Mesenteric fat pad (tissue), 1 donor: ENCODE measurements around the gene FRY. TPM values are rescaled to one million over a fixed set of nuclear protein-coding genes. Genes with fewer than 3 reads are reported as not detected.

Source experiments
- DNase-seq: peaks from one replicate; pipeline ENCODE4 v3.0.0-alpha.2; 2020; ENCODE audit warnings: low spot score
- total RNA-seq: library from RNA; stranded (reverse); fragmentation: NEBNext Ultra II Directional; extraction: Animal tissue kit (Norgen Biotek cat#: 25700); gene quantifications from one replicate; pipeline ENCODE4 v1.2.1, GENCODE V29; 2021
- donor health status: DM: yes; HTN: yes; CAD: no.

The FRY gene
- total RNA-seq, 1 donor from 2014 or later: 31.8 TPM

DNA sequence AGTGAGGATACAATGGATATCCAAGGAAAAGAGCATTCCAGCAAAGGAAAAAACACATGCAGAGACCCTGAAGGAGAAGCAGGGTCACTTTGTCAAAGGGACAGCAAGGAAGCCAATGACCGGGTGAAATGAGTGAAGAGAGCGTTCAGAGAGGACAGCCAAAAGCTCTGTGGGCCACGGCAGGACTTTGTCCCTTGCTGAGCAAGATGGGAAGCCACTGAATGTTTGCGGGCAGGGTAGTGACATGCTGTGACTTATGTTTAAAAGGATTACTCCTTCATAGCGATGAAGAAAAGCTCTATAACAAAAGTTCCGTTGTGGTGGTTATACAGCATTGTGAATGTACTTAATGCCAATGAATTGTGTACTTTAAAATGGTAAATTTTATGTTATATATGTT, 267.1 kb downstream of the FRY start:
- no peak for DNase-seq

DNA sequence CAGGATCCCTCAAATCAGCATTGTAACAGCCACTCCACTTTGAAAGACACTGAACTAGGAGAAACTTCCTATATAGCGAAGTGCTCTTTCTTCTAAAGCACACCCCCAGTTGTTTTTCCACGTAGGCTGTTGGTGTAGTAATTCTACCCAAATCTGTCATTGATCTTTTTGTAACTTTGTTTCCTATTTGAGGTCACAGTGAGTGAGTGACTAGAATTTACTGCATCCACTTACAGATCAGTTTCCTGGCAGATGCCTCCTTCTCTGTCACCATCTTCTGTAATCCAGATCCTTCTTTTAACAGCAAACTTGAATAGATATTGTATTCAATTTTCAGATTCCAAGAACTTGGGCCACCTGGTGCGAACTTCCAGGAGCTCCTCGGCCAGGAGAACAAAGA, 268.3 kb downstream of the FRY start:
- no peak for DNase-seq

GRCh38 chr13:32300406-32300805, 268.8 kb downstream of the FRY start:
- no peak for DNase-seq

- DNase-seq: no peak
These were observed 269.3 kb downstream of the FRY start for GRCh38 chr13:32300920-32301319.

- no peak for DNase-seq
These were observed 270.9 kb downstream of the FRY start for GRCh38 chr13:32302461-32302860.

DNA sequence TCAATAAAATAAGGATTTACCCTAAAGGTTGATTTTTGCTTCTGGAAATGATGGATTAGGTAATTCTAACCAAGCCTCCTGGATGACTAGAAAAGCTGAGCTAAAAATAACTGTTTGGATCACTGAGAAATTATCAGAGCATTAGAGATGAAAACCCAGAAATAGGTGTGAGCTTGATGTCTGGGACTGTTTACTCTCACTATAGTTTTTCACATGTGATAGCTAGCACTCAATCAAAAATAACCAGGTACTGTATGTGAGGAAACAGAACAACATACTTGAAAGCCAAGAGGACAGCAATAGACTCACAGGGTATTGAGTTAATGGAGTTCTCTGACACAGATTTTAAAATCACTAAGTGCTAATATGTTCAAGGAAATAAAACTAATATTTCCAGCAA, 274.1 kb downstream of the FRY start:
- DNase-seq: no peak

DNA sequence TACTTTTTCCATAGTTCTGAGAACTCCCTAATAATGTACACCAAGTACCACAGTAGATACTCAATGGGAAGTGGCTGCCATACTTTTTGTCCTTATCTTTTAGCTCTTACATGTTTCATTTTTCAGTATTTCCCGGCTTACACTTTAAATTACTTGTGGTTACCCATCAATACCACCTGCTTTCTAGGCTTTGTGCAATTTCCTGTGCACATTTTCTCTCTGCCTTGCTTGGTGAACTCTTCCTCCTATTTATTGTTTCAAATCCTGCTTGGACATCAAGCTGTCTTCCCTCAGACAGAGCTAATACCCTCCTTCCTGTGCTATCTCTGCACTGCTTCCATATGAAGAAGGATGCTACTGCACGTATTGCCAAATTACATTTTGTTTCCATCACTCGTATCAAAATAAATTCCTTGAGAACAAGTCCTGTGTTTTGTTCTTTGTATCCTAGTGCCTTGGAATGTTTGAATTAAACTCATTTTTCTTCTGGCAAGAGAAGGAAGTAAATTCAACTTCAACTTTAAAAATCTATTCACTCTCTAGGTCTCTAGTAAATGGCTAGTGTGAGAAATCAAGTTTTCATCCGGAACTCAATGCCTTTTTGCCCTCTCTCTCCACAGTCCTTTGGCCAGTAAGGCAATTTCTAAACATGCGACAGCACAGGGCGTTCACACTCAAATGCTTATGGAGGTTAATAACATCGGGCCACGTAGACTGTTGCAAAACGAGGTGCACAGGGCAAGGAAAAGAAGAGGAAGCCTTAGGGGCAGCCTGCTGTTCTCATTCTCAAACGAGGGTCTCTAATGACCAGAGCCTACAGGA, 277.9 kb downstream of the FRY start:
- no peak for DNase-seq

DNA sequence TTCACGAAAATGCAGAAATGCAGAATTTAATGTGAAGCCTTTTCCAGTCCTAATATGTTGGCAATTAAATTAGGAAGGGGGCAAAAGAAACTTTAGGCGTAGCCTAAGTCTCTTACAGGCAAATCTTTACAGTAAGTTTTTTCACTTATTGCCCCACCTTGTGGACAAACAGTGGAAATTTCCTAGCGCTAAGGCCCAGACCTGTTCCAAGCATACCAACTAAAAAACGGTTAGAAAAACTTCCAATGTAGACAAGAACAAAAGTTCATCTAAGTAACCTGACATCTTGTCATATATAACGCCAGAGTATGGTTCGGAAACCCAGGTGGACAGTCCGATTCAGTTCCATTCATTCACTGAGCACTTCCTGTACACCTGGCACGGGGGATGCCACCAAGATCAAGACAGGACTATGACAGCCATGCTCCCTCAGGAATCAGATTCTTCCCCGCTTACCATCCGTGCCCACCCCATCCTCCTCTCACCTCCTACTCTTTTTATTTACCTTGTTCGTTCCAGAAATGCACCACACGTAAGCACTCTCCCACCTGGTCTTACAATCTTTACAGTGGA, 278.6 kb downstream of the FRY start:
- no peak for DNase-seq

GRCh38 chr13:32311188-32311897, 279.8 kb downstream of the FRY start:
- no peak for DNase-seq

DNA sequence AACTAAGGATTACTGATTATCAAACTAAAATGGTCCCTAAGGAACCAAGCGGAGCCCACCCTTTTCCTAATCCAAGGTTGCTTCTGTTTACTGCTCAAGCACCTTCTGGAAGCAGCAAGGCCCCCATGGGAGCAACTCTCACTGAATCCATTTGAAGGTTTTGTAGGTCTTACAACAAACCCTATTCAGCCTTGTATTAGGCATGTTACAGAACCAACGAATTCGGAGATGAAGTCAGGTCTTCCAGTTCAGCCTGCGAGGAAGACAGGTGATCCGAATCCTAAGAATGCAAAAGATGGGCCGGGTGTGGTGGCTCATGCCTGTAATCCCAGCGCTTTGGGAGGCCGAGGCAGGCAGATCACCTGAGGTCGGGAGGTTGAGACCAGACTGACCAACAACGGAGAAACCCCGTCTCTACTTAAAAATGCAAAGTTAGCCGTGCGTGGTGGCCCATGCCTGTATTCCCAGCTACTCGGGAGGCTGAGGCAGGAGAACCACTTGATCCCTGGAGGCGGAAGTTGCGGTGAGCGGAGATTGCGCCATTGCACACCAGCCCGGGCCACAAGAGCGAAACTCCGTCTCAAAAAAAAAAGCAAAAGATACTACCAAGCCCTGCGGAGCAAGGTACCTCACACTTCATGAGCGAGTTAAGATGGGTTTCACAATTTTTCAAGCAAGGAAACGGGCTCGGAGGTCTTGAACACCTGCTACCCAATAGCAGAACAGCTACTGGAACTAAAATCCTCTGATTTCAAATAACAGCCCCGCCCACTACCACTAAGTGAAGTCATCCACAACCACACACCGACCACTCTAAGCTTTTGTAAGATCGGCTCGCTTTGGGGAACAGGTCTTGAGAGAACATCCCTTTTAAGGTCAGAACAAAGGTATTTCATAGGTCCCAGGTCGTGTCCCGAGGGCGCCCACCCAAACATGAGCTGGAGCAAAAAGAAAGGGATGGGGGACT, 283.0 kb downstream of the FRY start:
- no peak for DNase-seq

GRCh38 chr13:32315238-32316027, 283.9 kb downstream of the FRY start, which contains the start of the genes BRCA2 and ZAR1L:
TSS of gene BRCA2 (plus strand) at chr13:32315508. CDS start at chr13:32316461, 953 bp downstream.
TSS of gene ZAR1L (minus strand) at chr13:32315363. CDS start at chr13:32311925, 3,438 bp downstream.
- peak; percentile 95 for DNase-seq

DNA sequence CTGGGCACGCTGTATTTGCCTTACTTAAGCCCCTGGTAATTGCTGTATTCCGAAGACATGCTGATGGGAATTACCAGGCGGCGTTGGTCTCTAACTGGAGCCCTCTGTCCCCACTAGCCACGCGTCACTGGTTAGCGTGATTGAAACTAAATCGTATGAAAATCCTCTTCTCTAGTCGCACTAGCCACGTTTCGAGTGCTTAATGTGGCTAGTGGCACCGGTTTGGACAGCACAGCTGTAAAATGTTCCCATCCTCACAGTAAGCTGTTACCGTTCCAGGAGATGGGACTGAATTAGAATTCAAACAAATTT, 284.4 kb downstream of the FRY start:
- no peak for DNase-seq

- no peak for DNase-seq
These were observed 284.9 kb downstream of the FRY start for GRCh38 chr13:32316501-32316900.

GRCh38 chr13:32317716-32318465, 286.3 kb downstream of the FRY start:
- no peak for DNase-seq

DNA sequence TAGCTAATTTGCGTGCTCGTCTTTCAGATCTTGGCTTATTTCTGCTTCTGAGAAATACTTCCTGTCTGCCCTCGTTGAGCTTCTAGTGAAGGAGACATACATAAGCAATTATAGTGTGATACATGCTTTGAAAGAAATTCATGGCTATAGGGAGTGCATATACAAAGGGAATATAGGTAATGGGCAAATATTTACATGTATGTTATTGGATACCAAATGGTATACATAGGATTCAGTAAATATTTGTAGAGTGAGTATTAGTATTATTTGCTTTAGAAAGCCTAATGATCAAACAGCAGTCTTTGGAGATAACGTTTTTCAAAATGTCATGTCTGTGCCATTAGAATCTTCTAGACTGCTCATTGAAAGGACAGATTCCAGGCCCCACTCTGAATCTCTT, 289.0 kb downstream of the FRY start:
- DNase-seq: no peak

GRCh38 chr13:32323912-32324311, 292.3 kb downstream of the FRY start:
- DNase-seq: no peak

DNA sequence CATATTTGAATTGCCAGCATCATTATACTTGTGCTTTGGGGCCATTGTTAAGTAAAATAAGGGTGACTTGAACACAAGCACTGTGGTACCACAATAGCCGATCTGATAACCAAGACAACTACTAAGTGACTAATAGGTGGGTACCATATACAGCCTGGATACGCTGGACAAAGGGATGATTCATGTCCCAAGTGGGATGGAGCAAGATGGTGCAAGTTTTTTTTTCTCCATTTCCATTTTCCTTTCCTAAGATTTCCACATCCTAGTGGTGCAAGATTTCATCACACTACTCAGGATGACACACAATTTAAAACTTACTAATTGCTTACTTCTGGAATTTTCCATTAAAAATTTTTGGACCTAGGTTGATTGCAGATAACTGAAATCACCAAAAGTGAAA, 298.9 kb downstream of the FRY start:
- no peak for DNase-seq

DNA sequence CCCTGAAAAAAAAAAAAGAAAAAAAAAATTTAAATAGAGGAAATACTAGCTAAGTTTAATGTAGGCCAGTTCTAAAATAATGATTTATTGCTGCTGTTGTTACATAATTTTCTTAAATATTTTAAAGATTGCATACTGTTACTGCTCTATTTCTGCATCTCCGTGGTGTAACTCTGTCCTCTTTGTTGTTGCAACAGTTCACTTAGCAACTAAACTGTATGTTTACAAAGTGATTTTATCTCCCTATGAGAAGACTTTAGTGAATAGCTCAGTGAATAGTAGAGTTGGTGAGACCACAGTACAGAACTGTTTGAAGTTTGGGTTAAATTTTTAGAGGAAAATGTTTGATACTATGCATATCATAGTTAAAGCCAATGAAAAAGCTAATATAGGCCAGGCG, 303.1 kb downstream of the FRY start:
- DNase-seq: no peak

GRCh38 chr13:32340914-32341313, 309.3 kb downstream of the FRY start:
- no peak for DNase-seq

DNA sequence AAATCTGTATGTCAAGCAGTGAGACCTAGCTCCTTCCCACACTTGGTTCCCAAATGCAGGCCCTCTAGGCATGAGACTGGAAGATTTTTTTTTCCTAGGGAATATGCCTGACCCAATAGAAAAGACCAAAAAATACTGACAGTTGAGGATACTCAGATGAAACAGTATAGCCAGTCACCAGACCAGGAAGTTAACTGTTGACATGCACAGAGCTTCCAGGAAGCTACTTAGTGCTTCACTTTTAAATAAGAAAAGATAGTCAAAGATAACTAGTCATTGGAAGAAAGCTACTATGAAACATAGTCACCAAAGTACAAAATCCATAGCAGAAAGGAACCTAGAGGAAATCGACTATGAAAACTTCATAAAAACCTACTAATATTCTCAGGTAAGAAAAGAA, 316.1 kb downstream of the FRY start:
- no peak for DNase-seq
